Measurements from ENCODE around the gene GREB1L. TPM values are rescaled to one million over a fixed set of nuclear protein-coding genes. Genes with fewer than 3 reads are reported as not detected.

The GREB1L gene
- polyA plus RNA-seq, 1 experiment: 0.01 TPM

DNA sequence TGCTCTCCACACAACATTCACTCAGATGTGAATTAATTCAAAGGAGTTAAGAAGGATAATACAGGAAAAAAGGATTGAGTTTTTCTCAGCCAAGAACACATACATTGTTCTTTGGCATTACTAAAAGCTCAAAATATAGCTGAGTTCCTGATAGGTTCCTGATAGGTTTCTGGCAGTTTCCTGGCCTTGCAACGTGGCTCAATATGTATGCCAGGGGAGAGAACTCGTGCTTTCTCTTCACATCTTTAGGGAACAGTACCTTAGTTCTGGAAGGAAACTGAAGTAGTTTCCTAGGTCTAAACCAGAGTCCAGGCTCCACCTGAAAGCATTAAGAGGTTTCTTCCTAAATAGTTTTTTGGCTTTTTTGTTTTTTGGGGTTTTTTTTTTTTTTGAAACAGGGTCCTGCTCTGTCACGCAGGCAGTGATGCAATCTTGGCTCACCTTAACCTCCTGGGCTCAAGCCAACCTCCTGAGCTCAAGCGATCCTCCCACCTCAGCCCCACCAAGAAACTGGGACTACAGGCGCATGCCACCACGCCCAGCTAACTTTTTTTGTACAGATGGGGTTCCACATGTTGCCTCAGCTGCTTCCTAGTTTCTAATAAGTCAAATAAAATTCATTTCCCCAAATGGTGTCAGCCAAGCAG lies 315.7 kb downstream of the GREB1L start:
- TF ChIP-seq CTCF (IDR thresholded peaks at IDR 0.05; ENCODE audit: low read depth, low read length): no peak
- Histone ChIP-seq H3K9me3 (ENCODE audit: control insufficient read depth, insufficient read depth, low read length) (no peaks in the 10 kb centered on the region), H3K27ac (ENCODE audit: low read depth, low read length) (no peak overlapping the region), H3K4me3 (ENCODE audit: low read depth, low read length) (no peak overlapping the region), H3K27me3 (ENCODE audit: control insufficient read depth, insufficient read depth, low read length) (no peaks in the 10 kb centered on the region)
- CTCF ChIA-PET: interaction anchor here (0.5 to 1.4 kb wide), 3 partner anchors 41 to 274 kb away, joined by 3 to 6 read pairs (median 3); partner anchors contain the start of gene ESCO1
- DNase-seq (ENCODE audit: low read depth, low spot score): no peak
- POLR2A ChIA-PET: no interaction called here

DNA sequence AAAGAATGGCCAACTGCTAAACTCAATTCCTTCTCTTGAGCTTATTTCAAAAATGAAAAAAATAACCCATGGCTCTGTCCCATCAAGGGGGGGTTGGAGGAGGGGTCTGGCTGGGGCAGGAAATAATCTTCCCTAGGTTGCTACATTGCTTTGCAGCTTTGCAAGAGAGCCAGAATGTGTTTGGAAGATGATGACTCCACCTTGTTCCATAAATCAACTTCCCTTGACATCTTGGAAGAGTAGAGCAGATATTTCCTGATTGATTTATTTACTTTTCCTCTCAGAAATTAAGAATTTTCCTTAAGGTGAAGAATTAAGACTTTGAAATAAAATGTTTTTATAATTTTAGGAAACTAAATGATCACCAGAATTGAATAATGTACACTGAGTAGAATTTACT lies 317.2 kb downstream of the GREB1L start:
- Histone ChIP-seq H3K27me3 (ENCODE audit: control insufficient read depth, insufficient read depth, low read length) (no peaks in the 10 kb centered on the region), H3K27ac (ENCODE audit: low read depth, low read length) (no peak overlapping the region), H3K9me3 (ENCODE audit: control insufficient read depth, insufficient read depth, low read length) (no peaks in the 10 kb centered on the region), H3K4me3 (ENCODE audit: low read depth, low read length) (no peak overlapping the region)
- CTCF ChIA-PET: interaction anchor here (0.6 kb wide), 1 partner anchor 162 kb away, joined by 3 read pairs; no protein-coding TSS in a partner anchor
- TF ChIP-seq CTCF (IDR thresholded peaks at IDR 0.05; ENCODE audit: low read depth, low read length): no peak
- POLR2A ChIA-PET: no interaction called here
- no peak for DNase-seq (ENCODE audit: low read depth, low spot score)

DNA sequence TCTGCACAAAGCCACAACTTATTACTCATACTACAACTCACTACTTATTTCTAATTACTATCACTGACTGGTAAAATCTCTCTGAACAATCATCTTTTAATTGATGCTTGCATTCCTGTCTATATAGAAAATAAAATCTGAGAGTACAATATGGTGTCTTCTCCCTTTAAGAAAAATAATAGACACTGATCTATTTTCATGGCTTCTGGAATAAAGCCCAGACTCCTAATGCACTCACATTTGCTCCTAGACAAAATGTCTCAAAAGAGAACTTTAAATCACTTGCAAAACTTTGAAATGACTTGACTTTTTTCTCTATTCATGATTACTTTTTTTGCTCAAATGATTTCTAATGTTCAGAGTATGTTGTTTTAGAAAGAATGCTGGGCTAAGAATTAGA lies 329.7 kb downstream of the GREB1L start:
- TF ChIP-seq CTCF (IDR thresholded peaks at IDR 0.05; ENCODE audit: low read depth, low read length): no peak
- DNase-seq (ENCODE audit: low read depth, low spot score): no peak
- Histone ChIP-seq H3K27me3 (ENCODE audit: control insufficient read depth, insufficient read depth, low read length) (no peaks in the 10 kb centered on the region), H3K4me3 (ENCODE audit: low read depth, low read length) (no peak overlapping the region), H3K27ac (ENCODE audit: low read depth, low read length) (no peak overlapping the region), H3K9me3 (ENCODE audit: control insufficient read depth, insufficient read depth, low read length) (no peaks in the 10 kb centered on the region)
- POLR2A ChIA-PET: no interaction called here
- CTCF ChIA-PET: no interaction called here

Small RNA genes within 50 kb of the gene (small RNA-seq; reads per million reads assigned to genes)
- not detected for gene RF00603 (ENCODE audit: insufficient read length, low read depth)

Other genes starting within 250 kb of the GREB1L start
- gene ROCK1, start 130.4 kb upstream of the GREB1L start, polyA plus RNA-seq (2011; rRNA removed): 28.5 and 37.2 TPM in 2 replicates

All from AG04450 (cell line).